ENCODE measurements around the gene NOS1AP.

The NOS1AP gene

DNA sequence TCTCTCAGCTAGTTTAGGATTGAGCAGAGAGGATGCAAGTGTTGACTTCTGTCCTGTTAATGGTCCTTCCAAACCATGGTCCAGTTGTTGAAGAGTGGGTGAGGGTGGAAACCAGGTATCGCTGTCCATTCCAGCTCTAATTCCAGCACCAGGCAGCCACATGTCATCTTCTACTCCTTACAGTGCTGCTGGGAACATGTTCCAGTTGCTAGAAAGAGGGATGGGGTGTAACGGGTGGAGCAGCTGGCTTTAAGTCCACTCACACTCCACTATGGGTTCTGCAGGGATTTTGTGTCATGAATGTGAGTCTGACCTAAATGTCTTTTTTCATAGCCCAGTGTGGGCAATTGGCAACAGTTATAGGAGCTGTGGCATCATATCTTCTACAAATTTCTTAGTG lies 25.2 kb downstream of the NOS1AP start:
- no peak overlapping the region for H3K9ac ChIP-seq
- no peak overlapping the region for H3K4me3 ChIP-seq
- no peaks in the 10 kb centered on the region for H3K9me3 ChIP-seq
- H3K36me3 ChIP-seq: no peaks in the 10 kb centered on the region
- no peaks in the 10 kb centered on the region for H4K20me1 ChIP-seq
- no peaks in the 10 kb centered on the region for H3K4me1 ChIP-seq
- no peaks in the 10 kb centered on the region for H3K27me3 ChIP-seq
- TF ChIP-seq Cebpa-rat (IDR thresholded peaks at IDR 0.05): no peak
- H3K4me2 ChIP-seq: no peak overlapping the region
- no peak overlapping the region for H3K27ac ChIP-seq

DNA sequence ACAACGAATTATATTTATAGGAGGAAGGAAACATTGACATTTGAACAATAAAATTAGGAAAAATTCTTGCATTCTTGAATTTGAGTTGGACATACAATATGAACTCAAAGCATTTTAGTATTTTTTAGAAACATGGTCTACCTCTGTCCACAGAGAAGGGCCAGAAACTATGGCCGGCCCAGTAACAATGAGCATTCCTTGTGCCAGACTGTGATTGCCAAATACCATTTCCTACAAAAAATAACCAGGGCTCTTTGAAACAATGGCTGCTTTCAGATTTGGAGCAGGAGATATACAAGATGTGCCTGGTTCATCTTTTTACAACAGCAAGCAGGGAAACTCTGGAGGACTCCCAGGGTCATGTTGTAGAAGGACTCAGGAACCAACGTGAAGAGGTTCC lies 38.4 kb downstream of the NOS1AP start:
- Histone ChIP-seq H3K4me1 (peaks cover under 1% of the 10 kb centered on the region; the same call in 1 of the 2 replicates), H4K20me1 (no peaks in the 10 kb centered on the region), H3K9ac (no peak overlapping the region), H3K36me3 (no peaks in the 10 kb centered on the region), H3K4me3 (no peak overlapping the region), H3K27me3 (no peaks in the 10 kb centered on the region), H3K4me2 (no peak overlapping the region), H3K27ac (no peak overlapping the region), H3K9me3 (peaks cover 8% of the 10 kb centered on the region)
- TF ChIP-seq Cebpa-rat (IDR thresholded peaks at IDR 0.05): no peak

DNA sequence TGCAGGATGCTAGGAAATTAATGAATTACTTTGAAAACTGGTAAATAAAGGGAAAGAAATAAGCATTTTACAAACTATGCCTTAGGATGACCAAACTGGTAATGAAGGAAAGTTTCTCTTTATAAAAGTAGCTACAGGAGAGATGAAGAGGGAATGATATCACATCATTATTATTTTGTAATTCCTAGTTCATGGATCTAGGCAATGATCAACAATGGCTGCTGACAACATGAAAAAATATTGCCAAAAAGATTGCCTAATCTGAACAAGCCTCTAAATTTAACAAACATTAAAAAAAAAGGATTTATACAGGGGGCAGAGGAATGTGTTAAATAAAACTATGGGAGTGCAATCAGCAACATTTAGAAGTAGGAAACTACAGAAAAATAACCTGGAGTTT lies 38.9 kb downstream of the NOS1AP start:
- peaks cover 6% of the 10 kb centered on the region for H3K4me1 ChIP-seq
- H3K9me3 ChIP-seq: peaks cover 8% of the 10 kb centered on the region
- no peak overlapping the region for H3K4me2 ChIP-seq
- H3K4me3 ChIP-seq: no peak overlapping the region
- H3K27ac ChIP-seq: no peak overlapping the region
- H3K9ac ChIP-seq: no peak overlapping the region
- H3K36me3 ChIP-seq: no peaks in the 10 kb centered on the region
- no peaks in the 10 kb centered on the region for H4K20me1 ChIP-seq
- no peaks in the 10 kb centered on the region for H3K27me3 ChIP-seq
- TF ChIP-seq Cebpa-rat (IDR thresholded peaks at IDR 0.05): no peak

DNA sequence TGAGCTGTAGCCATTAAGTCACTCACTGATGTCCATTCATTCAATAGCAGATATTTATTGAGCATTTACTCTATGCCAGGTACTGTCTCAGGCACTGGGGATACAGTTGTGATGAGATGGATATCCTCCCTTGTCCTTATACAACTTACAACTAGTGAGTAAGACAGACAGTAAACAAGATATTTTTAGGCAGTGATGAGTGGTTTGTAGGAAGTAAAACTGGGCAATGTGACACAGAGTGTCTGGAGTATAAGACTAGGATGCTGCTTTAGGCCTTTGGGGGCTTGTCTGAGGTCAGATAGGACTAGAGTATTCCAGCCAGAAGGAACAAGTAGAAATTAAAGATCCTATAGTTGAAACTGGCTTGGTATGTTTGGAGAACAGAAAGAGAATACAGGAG lies 41.4 kb downstream of the NOS1AP start:
- no peaks in the 10 kb centered on the region for H3K36me3 ChIP-seq
- H3K9me3 ChIP-seq: peaks cover 8% of the 10 kb centered on the region; the same call in 1 of the 2 replicates
- TF ChIP-seq Cebpa-rat (IDR thresholded peaks at IDR 0.05): no peak
- H3K4me3 ChIP-seq: no peak overlapping the region
- no peak overlapping the region for H3K9ac ChIP-seq
- H3K4me1 ChIP-seq: peaks cover 14% of the 10 kb centered on the region
- no peak overlapping the region for H3K4me2 ChIP-seq
- no peaks in the 10 kb centered on the region for H3K27me3 ChIP-seq
- no peak overlapping the region for H3K27ac ChIP-seq
- H4K20me1 ChIP-seq: no peaks in the 10 kb centered on the region

DNA sequence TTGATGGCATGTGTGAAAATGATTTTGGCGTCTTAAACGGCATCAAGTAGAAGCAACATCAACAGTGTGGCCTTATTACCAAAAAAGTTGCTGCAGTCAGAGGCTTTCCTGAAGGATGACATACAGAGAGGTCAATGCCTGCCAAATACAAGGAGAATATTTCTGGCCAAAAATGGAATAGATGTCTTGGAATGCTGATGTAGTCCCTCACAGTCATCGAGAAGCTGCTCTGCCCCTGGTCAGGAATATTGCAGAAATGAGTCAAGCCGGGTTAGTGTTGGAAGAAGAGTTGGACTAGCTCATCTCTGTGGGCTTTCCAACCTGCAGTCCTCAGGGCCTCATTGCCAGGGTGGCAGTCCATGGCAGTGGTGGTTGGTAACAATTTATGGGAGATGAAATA lies 42.1 kb downstream of the NOS1AP start:
- H3K9ac ChIP-seq: no peak overlapping the region
- H4K20me1 ChIP-seq: no peaks in the 10 kb centered on the region
- TF ChIP-seq Cebpa-rat (IDR thresholded peaks at IDR 0.05): no peak
- H3K27me3 ChIP-seq: no peaks in the 10 kb centered on the region
- H3K36me3 ChIP-seq: no peaks in the 10 kb centered on the region
- H3K27ac ChIP-seq: no peak overlapping the region
- H3K4me3 ChIP-seq: no peak overlapping the region
- H3K4me2 ChIP-seq: no peak overlapping the region
- H3K9me3 ChIP-seq: peaks cover 8% of the 10 kb centered on the region; the same call in 1 of the 2 replicates
- peaks cover 20% of the 10 kb centered on the region for H3K4me1 ChIP-seq

DNA sequence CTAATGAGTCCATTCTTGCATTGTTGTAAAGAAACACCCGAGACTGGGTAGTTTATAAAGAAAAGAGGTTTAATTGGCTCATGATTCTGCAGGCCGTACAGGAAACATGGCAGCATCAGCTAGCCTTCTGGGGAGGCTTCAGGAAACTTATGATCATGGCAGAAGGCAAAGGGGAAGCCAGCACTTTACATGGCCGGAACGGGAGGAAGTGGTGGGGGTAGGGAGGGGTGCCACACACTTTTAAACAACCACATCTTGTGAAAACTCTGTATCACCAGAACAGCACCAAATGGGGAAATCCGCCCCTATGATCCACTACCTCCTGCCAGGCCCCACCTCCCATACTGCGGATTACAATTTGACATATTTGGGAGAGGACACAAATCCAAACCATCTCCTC lies 43.9 kb downstream of the NOS1AP start:
- H3K27me3 ChIP-seq: no peaks in the 10 kb centered on the region
- H3K4me1 ChIP-seq: peaks cover 33% of the 10 kb centered on the region
- no peak for TF ChIP-seq Cebpa-rat (IDR thresholded peaks at IDR 0.05)
- H3K9ac ChIP-seq: no peak overlapping the region
- H3K36me3 ChIP-seq: no peaks in the 10 kb centered on the region
- peaks cover 8% of the 10 kb centered on the region; the same call in 1 of the 2 replicates for H3K9me3 ChIP-seq
- no peak overlapping the region for H3K4me3 ChIP-seq
- no peaks in the 10 kb centered on the region for H4K20me1 ChIP-seq
- no peak overlapping the region for H3K27ac ChIP-seq
- peak overlapping the region; percentile 47 for H3K4me2 ChIP-seq

DNA sequence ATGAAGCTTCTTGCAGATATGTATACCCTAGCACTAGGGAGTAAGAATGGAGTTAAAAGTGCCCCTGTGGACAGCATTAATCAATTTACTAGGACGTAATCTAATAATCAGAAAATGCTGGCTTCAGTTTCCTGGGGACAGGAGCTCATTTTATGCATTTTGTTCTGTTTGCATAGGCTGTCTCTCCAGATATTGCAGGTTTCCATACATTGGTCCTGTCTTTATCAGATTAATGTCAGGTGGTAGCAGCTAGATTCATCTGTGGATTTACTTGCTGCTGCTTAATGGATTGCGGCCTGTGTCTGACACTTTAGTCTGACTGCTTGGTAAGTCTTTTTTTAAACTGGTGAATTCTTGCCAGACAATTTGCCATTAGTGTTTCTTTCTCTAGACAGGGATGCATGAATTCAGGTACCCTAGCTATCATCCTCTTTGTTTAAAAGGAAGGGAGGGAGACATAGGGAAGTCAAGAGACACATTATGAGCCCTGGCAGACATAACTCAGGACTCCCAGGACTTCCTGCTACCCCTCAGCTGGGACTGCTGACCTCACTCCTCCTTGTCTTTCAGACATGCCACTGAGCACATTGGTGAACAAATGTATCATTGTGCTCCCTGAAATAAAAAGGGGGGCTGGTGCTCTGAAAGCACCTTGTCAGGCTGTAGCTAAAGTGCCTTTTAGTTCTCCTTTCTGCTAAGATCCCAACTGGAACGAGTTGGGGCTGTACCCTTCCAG lies 47.7 kb downstream of the NOS1AP start:
- Histone ChIP-seq H3K4me3 (no peak overlapping the region), H3K36me3 (no peaks in the 10 kb centered on the region), H3K9ac (no peak overlapping the region), H3K9me3 (no peaks in the 10 kb centered on the region), H3K27ac (no peak overlapping the region), H4K20me1 (no peaks in the 10 kb centered on the region), H3K4me1 (peaks cover 33% of the 10 kb centered on the region), H3K4me2 (peak overlapping the region; percentile 60), H3K27me3 (no peaks in the 10 kb centered on the region)
- TF ChIP-seq Cebpa-rat (IDR thresholded peaks at IDR 0.05): no peak

DNA sequence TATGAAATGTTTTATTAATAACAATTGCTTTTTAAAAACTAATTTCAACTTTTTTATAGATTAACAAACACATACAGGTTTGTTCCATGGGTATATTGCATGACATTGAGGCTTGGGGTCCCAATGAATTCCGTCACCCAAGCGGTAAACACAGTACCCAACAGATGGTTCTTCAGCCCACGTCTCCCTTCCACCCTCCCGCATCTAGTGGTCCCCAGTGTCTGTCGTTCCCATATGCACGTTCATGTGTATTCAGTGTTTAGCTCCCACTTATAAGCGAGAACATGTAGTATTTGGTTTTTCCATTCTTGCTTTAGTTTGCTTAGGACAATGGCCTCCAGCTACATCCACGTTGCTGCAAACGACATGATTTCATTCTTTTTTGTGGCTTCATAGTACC lies 48.6 kb downstream of the NOS1AP start:
- Histone ChIP-seq H3K4me1 (peaks cover 31% of the 10 kb centered on the region), H3K27me3 (no peaks in the 10 kb centered on the region), H3K9me3 (no peaks in the 10 kb centered on the region), H3K27ac (no peak overlapping the region), H4K20me1 (no peaks in the 10 kb centered on the region), H3K9ac (no peak overlapping the region), H3K36me3 (no peaks in the 10 kb centered on the region), H3K4me3 (no peak overlapping the region), H3K4me2 (no peak overlapping the region)
- TF ChIP-seq Cebpa-rat (IDR thresholded peaks at IDR 0.05): no peak

DNA sequence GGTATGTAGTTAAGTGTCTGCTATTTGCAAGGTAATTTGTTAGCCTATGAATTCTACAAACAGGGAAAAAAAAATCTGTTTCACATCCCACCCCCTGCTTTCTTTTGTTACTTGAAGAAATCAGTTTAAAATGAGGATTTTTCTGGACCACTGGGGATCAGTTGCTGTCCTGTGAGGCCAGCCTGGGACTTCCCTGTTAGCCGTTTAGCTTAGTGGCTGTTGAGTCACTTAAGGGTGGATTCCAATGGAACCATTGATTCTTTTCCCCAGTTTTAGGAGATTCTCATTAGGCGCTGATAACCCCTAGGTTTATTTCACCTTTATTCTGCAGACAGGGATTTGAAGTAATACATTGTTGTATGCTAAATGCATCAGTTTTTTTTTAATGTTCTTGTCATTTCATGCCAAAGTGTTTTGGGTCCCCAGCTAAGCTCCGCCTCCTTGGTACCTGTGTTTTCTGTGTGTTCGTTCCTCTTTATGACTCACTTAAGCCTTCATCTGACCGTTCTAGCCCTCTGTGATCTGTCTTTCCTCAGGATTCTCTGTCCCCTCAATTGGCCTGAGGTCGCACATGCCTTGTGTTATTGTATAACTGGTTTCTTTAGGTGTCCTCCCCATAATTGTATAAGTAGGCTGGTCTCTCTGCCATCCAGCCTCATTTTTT lies 59.3 kb downstream of the NOS1AP start:
- no peaks in the 10 kb centered on the region for H3K27me3 ChIP-seq
- H3K36me3 ChIP-seq: no peaks in the 10 kb centered on the region
- no peak overlapping the region for H3K4me3 ChIP-seq
- no peaks in the 10 kb centered on the region for H4K20me1 ChIP-seq
- no peaks in the 10 kb centered on the region; the same call in 1 of the 2 replicates for H3K4me1 ChIP-seq
- no peak overlapping the region for H3K4me2 ChIP-seq
- no peak overlapping the region for H3K27ac ChIP-seq
- TF ChIP-seq Cebpa-rat (IDR thresholded peaks at IDR 0.05): no peak
- H3K9ac ChIP-seq: no peak overlapping the region
- H3K9me3 ChIP-seq: peaks cover 6% of the 10 kb centered on the region; the same call in 1 of the 2 replicates

DNA sequence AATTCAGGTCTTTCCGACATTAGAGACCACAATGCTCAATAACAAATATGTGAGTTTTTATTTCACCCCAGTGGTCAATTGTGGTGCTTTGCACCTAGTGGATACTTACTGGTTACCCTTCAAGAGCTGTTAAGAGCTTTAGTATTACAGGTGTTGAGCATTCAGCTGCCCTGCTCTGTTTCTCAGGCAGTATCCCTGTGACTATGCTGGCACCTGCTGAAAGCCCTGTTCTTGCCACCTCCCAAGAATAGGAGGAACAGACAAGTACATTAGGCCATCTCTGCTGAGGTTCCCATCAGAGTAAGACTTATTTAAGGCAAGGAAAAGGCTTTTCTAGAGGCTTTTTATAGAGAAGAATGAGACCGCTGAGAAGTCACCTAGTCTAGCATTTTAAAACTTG lies 60.8 kb downstream of the NOS1AP start:
- H3K4me2 ChIP-seq: no peak overlapping the region
- TF ChIP-seq Cebpa-rat (IDR thresholded peaks at IDR 0.05): no peak
- H3K27me3 ChIP-seq: no peaks in the 10 kb centered on the region
- no peak overlapping the region for H3K4me3 ChIP-seq
- no peak overlapping the region for H3K27ac ChIP-seq
- peaks cover 1% of the 10 kb centered on the region; the same call in 1 of the 2 replicates for H3K9me3 ChIP-seq
- no peaks in the 10 kb centered on the region for H3K36me3 ChIP-seq
- H3K9ac ChIP-seq: no peak overlapping the region
- no peaks in the 10 kb centered on the region; the same call in 1 of the 2 replicates for H3K4me1 ChIP-seq
- no peaks in the 10 kb centered on the region for H4K20me1 ChIP-seq
